Fibroblast of pulmonary artery (primary cell): Measurements from ENCODE around the gene SLC16A5.

Experiments used
- DNase-seq: peaks from one replicate; pipeline ENCODE4 v3.0.0-alpha.2; 2010; ENCODE audit warnings: low read depth
- H3K4me3 ChIP-seq: replicated peaks from 2 replicates; pipeline ENCODE4 v1.5.1; 2011; ENCODE audit warnings: low read depth, mild to moderate bottlenecking, control low read depth, low read length, moderate library complexity
- TF ChIP-seq, protein P1 (sequence below): IDR thresholded peaks from 2 replicates; pipeline ENCODE4 v1.5.1; 2011; ENCODE audit warnings: mild to moderate bottlenecking, control low read depth, low read length, inconsistent platforms; ENCODE audit errors: missing control alignments

SLC16A5 gene

DNA sequence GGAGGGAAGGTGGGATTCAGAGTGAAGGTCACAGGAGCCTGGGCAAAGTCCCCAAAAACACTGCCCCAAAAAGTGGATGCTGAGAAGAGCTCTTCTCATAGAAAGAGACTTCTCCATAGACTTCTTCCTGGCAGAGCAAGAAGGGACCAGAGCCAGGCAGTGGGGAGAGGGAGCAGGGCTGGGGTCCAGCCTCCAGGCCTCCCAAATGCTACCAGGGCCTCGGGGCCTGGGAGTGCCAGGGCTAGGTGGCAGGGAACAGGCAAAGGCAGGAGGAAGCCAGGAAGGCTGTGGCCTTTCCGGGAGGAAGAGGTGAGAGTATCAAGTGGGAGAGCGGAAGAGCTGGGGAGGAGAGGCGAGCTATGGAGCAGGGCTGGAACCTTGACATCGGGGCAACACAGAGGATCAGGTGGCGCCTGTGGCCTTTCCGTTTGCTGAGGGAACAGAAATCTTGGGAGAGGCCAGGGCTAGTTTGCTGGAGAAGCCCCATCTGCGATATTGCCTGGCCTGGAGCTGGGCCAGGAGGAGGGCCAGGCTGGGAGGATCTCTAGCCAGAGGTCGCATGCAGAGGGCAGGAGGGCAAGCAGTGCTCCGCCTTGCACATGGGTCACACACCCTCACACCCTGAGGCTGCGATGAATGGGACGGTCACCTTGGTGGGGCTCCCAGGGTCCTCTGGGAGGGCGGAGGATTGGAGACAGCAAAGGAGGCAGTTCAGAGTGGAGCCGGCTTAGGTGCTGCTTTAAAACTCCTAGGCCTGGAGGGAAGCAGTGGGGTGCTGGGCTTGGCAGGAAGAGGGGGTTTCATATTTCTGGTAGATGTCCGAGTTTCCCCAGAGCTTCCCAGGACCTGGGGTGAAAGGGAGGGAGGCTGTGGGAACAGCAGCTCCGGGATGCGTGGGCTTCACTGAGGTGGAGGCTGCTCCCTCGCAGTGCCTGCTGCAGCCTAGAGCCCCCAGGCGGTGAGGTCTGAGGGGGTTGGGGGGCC lies 3.4 kb downstream of the SLC16A5 start:
- no peak overlapping the region for H3K4me3 ChIP-seq
- TF ChIP-seq, protein P1, sequence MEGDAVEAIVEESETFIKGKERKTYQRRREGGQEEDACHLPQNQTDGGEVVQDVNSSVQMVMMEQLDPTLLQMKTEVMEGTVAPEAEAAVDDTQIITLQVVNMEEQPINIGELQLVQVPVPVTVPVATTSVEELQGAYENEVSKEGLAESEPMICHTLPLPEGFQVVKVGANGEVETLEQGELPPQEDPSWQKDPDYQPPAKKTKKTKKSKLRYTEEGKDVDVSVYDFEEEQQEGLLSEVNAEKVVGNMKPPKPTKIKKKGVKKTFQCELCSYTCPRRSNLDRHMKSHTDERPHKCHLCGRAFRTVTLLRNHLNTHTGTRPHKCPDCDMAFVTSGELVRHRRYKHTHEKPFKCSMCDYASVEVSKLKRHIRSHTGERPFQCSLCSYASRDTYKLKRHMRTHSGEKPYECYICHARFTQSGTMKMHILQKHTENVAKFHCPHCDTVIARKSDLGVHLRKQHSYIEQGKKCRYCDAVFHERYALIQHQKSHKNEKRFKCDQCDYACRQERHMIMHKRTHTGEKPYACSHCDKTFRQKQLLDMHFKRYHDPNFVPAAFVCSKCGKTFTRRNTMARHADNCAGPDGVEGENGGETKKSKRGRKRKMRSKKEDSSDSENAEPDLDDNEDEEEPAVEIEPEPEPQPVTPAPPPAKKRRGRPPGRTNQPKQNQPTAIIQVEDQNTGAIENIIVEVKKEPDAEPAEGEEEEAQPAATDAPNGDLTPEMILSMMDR, result no peak

DNA sequence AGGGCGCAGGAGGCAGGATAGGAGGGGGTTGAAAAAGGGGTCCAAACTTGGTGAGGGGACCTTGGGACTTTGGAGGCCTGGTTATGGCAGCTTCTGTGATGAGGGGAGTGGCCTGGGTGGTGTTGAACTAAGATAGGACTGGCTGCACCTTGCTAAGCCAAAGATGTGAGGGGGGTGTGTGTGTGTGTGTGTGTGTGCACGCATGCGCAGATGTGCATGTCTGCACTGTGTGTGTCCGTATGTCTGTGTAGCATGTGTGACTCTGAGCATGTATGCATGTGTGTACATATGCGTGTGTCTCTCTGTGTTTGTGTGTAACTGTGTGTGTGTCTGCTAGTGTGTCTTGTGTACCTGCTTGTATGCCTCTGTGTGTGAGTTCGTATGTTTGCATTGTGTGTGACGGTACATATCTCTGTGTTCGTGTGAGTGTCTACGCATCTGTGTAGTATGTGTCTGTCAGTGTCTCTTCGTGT lies 4.1 kb downstream of the SLC16A5 start:
- no peak overlapping the region for H3K4me3 ChIP-seq
- TF ChIP-seq, protein P1, result no peak
- no peak for DNase-seq

More for the DNA sequence above, 3.4 kb downstream of the SLC16A5 start:
- no peak for DNase-seq

DNA sequence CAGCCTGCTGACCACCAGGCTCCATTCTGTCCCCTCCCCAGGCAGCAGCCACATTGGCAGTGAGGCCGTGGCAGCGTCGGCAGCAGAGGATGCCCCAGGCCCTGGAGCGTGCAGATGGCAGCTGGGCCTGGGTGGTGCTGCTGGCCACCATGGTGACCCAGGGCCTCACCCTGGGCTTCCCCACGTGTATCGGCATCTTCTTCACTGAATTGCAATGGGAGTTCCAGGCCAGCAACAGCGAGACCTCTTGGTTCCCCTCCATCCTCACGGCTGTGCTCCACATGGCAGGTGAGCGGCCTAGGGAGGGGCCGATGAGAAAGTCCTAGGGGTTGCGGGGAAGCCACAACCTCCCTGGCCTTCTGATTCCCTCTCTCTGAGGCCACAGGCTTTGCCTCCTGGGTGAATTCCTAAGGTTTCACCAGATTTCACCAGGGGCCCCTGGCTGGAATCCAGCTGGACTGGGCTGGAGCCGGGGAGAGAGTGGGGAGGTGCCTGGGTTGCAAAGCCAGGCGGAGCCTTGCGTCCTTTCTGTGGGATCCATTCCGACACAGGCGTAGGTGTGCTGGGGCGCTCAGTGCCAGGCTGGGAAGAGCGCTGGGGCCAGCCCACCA lies 5.9 kb downstream of the SLC16A5 start:
- TF ChIP-seq, protein P1, result no peak
- no peak for DNase-seq
- H3K4me3 ChIP-seq, result no peak overlapping the region

DNA sequence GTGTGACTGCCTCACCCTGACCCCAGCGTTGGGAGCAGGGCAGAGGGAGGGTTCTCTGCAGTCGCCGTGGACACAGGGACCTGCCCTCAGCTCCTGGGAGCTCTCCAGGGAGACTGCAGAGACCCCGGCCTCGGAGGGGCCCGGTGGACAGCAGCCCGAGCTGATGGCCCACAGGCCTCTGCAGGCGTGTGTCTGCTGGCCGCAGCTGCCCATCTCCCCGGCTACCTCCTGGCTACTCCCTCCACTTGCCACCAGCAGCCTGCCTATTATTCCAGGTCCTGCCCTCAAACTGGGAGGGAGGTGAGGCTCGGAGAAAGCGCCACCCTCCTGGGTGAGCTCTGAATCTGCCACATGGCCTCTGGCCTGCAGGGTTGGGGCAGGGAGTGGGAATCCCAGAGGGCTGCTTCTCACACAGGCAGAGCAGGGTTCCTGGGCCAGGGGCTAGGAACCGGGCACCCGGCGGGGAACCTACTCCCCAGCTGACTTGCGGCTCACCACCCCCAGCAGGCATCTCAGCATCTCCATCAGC lies 7.2 kb downstream of the SLC16A5 start:
- no peak overlapping the region for H3K4me3 ChIP-seq
- TF ChIP-seq, protein P1, result no peak
- no peak for DNase-seq

DNA sequence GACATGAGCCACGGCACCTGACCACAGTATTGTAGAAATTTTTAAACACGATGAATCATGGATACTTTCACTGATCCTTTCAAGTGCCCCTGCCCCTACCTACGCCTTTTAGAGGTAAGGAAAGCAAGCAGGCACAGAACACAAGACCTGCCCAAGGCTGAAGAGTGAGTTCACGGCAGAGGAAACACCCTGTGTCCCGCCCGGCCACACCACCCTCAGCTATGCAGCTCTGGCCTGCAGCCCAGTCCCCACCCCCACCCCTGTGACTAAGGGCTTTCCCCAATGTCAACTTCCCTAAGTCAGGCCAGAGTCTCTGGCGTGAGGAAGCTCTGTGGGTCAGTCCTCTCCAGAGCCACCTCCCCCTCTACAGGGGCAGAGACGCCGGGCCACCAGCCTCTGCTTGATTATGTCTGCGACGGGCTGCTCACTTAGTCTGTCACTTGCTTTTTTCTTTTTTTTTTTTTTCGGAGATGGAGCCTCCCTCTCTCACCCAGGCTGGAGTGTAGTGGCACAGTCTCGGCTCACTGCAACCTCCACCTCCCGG lies 8.4 kb downstream of the SLC16A5 start:
- peak; percentile 66 for DNase-seq
- TF ChIP-seq, protein P1, result no peak
- H3K4me3 ChIP-seq, result no peak overlapping the region

DNA sequence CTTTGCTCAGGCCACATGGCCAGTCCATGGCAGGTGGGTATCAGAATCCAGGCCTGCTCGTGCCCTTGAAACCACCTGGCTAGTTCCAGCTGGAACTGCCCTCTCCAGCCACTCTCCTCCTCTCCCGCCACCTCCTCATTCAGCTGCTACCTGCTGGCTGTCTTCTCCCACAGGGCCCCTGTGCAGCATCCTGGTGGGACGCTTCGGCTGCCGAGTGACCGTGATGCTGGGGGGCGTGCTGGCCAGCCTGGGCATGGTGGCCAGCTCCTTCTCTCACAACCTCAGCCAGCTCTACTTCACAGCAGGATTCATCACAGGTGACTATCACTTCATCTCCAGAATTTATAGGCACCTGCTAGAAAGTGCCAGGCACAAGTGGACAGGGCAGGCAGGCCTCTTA lies 10.1 kb downstream of the SLC16A5 start:
- DNase-seq, result no peak
- TF ChIP-seq, protein P1, result no peak
- H3K4me3 ChIP-seq, result no peak overlapping the region
